Hepatocyte (in vitro differentiated cells): ENCODE results near the gene PRDM10.

Experiments used
- EZH2 ChIP-seq: fragments of 200-600 bp; sonication (generic); IDR thresholded peaks from 2 replicates; pipeline ENCODE4 v1.6.1; 2016; ENCODE audit warnings: antibody characterized with exemption, mild to moderate bottlenecking, borderline replicate concordance
- TF ChIP-seq, protein P1 (sequence below): fragments of 200-600 bp; sonication (generic); IDR thresholded peaks from 2 replicates; pipeline ENCODE4 v1.5.1; 2016; ENCODE audit warnings: antibody characterized with exemption, mild to moderate bottlenecking; ENCODE audit not compliant: poor library complexity

GRCh38 chr11:129884581-129884980 lies 118.1 kb downstream of the PRDM10 start:
- TF ChIP-seq, protein P1, sequence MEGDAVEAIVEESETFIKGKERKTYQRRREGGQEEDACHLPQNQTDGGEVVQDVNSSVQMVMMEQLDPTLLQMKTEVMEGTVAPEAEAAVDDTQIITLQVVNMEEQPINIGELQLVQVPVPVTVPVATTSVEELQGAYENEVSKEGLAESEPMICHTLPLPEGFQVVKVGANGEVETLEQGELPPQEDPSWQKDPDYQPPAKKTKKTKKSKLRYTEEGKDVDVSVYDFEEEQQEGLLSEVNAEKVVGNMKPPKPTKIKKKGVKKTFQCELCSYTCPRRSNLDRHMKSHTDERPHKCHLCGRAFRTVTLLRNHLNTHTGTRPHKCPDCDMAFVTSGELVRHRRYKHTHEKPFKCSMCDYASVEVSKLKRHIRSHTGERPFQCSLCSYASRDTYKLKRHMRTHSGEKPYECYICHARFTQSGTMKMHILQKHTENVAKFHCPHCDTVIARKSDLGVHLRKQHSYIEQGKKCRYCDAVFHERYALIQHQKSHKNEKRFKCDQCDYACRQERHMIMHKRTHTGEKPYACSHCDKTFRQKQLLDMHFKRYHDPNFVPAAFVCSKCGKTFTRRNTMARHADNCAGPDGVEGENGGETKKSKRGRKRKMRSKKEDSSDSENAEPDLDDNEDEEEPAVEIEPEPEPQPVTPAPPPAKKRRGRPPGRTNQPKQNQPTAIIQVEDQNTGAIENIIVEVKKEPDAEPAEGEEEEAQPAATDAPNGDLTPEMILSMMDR, result no peak
- no peak for TF ChIP-seq EZH2
